AG04450 (cell line): Measurements from ENCODE around the gene FARS2. TPM values are rescaled to one million over a fixed set of nuclear protein-coding genes. Genes with fewer than 3 reads are reported as not detected.

Source experiments
- CTCF ChIA-PET: fragments of 300-600, 350-600 bp; formaldehyde crosslinking; extraction: SDS; loops from one replicate; lab custom pipeline; 2022; ENCODE audit warnings: antibody characterized with exemption, inconsistent platforms; lab: Charles Lee
- POLR2A ChIA-PET: fragments of 350-600 bp; formaldehyde crosslinking; extraction: SDS; loops from one replicate; lab custom pipeline; 2021; ENCODE audit warnings: antibody characterized with exemption, inconsistent platforms; lab: Yijun Ruan, JAX
- DNase-seq: peaks from one replicate; pipeline ENCODE4 v3.0.0-alpha.2; 2011; ENCODE audit warnings: low read depth, low spot score
- H3K27ac ChIP-seq: one replicate; pipeline ENCODE4 v1.5.1; 2012; ENCODE audit warnings: low read depth, low read length, control low read depth
- H3K27me3 ChIP-seq: one replicate; pipeline ENCODE4 v1.6.0; 2012; ENCODE audit warnings: low read length; ENCODE audit not compliant: control insufficient read depth, insufficient read depth
- H3K4me3 ChIP-seq: 2 replicates; pipeline ENCODE4 v1.5.1; 2011; ENCODE audit warnings: mild to moderate bottlenecking, low read depth, low read length, control low read depth
- H3K9me3 ChIP-seq: 2 replicates; pipeline ENCODE4 v1.5.1; 2012; ENCODE audit warnings: low read length; ENCODE audit not compliant: control insufficient read depth, insufficient read depth
- polyA plus RNA-seq: library from polyadenylated mRNA; depleted of rRNA; stranded (reverse); fragments of >200 nt; gene quantifications from 2 replicates; pipeline ENCODE4 v1.2.3, GENCODE V29; 2011
- TF ChIP-seq, protein P1 (sequence below): IDR thresholded peaks from 2 replicates; pipeline ENCODE4 v1.5.1; 2011; ENCODE audit warnings: low read depth, low read length, control low read depth, inconsistent platforms

The FARS2 gene
- polyA plus RNA-seq, 1 experiment: 14.0 TPM

DNA sequence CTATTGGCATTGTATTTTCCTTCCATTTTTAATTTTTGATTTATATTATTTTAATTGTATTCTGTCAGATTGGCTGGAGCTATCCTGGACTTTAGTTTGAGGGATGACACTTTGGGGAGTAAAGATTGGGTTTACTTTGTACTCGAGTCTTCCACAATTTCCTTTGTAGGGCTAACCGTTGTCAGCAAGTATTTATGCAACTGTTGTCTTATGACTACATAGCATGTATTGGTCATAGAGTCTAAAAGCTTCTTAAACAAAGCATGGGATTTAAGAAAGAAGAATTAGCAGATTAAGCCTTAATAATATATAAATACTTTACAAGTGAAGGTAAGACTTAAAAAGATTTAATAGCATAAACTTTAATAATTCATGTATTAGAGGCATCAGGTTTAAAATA lies 19.6 kb downstream of the FARS2 start:
- TF ChIP-seq, protein P1, sequence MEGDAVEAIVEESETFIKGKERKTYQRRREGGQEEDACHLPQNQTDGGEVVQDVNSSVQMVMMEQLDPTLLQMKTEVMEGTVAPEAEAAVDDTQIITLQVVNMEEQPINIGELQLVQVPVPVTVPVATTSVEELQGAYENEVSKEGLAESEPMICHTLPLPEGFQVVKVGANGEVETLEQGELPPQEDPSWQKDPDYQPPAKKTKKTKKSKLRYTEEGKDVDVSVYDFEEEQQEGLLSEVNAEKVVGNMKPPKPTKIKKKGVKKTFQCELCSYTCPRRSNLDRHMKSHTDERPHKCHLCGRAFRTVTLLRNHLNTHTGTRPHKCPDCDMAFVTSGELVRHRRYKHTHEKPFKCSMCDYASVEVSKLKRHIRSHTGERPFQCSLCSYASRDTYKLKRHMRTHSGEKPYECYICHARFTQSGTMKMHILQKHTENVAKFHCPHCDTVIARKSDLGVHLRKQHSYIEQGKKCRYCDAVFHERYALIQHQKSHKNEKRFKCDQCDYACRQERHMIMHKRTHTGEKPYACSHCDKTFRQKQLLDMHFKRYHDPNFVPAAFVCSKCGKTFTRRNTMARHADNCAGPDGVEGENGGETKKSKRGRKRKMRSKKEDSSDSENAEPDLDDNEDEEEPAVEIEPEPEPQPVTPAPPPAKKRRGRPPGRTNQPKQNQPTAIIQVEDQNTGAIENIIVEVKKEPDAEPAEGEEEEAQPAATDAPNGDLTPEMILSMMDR: no peak
- no peak for DNase-seq
- ChIA-PET CTCF (interaction anchor here (1.9 kb wide), 1 partner anchor 20 kb away, joined by 5 read pairs; the partner anchor contains the start of gene FARS2), POLR2A (no interaction called here)
- Histone ChIP-seq H3K27me3 (no peaks in the 10 kb centered on the region), H3K27ac (no peak overlapping the region), H3K4me3 (no peak overlapping the region), H3K9me3 (no peaks in the 10 kb centered on the region)

DNA sequence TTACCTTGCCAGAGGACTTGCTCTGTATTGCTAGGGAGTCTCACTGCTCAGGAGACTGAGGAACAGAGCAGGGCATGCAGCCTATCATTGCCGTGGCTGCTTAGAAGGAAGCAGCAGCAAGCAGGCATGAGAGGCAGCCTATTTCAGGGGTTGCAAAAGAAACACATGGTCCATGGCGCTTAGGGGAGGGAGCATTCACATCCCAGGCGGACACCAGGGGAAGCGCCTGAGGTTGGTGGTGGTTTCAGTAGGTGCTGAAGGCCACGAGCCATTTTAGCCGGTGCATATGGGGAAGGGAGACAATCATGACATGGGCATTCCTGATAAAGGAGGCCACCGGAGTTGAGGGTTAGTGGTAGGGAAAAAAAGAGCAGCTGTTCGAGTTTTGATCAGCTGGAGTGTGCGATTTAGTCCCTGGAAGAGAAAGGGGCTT lies 20.9 kb downstream of the FARS2 start:
- Histone ChIP-seq H3K4me3 (no peak overlapping the region), H3K9me3 (no peaks in the 10 kb centered on the region), H3K27me3 (no peaks in the 10 kb centered on the region), H3K27ac (no peak overlapping the region)
- TF ChIP-seq, protein P1: no peak
- CTCF ChIA-PET: no interaction called here
- no peak for DNase-seq
- POLR2A ChIA-PET: no interaction called here

DNA sequence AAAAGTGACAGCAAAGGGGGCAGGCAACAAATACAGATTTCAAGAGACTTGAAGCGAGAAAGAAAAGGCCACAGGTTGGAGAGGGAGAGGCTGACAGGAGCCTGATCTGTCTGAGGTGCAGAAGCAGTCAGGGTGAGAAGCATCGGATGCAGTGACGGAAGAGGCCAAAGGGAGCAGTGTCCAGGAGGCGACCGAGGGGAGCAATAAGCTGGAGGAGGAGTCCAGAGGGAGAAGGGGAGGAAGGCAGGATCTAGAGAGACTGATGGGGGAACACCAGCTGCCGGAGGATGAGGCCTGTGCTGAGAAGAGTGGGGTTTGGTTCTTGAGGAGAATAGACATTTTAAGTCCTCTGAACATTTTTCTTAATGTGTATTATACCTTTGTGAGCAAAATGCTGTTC lies 23.8 kb downstream of the FARS2 start:
- POLR2A ChIA-PET: no interaction called here
- no peak overlapping the region for H3K27ac ChIP-seq
- H3K4me3 ChIP-seq: no peak overlapping the region
- DNase-seq: no peak
- no peaks in the 10 kb centered on the region for H3K9me3 ChIP-seq
- CTCF ChIA-PET: no interaction called here
- TF ChIP-seq, protein P1: no peak
- H3K27me3 ChIP-seq: no peaks in the 10 kb centered on the region

DNA sequence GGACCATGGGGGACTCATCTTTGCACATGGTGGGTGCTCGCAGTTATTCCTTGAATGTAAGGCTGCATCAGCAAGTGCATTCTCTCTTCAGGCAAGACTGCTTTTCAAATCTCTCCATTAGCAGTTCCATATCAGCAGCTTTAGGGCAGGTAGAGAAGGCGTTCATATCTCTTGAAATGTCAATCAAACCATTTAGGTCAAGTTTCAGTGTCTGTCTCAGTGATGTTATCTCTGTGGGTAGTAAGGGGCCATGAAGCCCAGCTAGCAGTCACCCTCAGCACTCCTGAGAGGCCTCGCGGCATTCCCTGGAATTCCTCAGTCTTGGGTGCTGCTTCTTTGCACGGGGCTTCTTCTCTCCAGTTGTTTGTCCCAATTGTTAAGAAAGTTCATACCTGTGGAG lies 24.2 kb downstream of the FARS2 start:
- TF ChIP-seq, protein P1: no peak
- ChIA-PET POLR2A (no interaction called here), CTCF (no interaction called here)
- Histone ChIP-seq H3K4me3 (no peak overlapping the region), H3K9me3 (no peaks in the 10 kb centered on the region), H3K27ac (no peak overlapping the region), H3K27me3 (no peaks in the 10 kb centered on the region)
- DNase-seq: no peak

DNA sequence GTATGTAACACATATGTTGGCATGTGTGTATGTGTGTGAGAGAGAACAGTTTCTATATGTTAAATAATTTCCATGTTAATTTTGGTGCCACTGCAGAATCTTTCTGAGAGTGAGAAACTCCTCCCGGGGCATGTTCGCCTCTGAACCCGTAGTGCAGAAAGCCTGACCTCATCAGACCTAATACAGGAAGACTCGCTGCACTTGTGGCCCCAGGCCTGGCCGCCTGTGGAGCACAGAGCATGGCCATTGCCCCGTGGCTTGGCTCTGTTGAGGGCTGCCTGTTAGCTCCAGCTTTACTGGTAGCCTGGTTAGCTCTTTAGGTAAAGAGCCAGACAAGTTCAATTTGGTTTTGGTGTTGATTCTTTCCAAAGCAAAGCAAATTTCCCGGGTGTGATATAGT lies 25.5 kb downstream of the FARS2 start:
- no peaks in the 10 kb centered on the region for H3K9me3 ChIP-seq
- H3K27ac ChIP-seq: no peak overlapping the region
- TF ChIP-seq, protein P1: no peak
- POLR2A ChIA-PET: no interaction called here
- DNase-seq: no peak
- CTCF ChIA-PET: interaction anchor here (0.6 to 2.2 kb wide), 3 partner anchors 15 to 143 kb away, joined by 4 to 8 read pairs (median 6); partner anchors contain the start of genes FARS2 and LYRM4
- H3K27me3 ChIP-seq: no peaks in the 10 kb centered on the region
- H3K4me3 ChIP-seq: no peak overlapping the region
